GM21447 (cell line): ENCODE results near the gene SLC66A3.

Source experiments
- ATAC-seq: cut with Tn5 transposase; IDR thresholded peaks from one replicate; pipeline ENCODE4 v1.9.1; 2021; ENCODE audit not compliant: unreplicated experiment

The SLC66A3 gene

GRCh38 chr2:11213090-11213638 lies 57.9 kb downstream of the SLC66A3 start:
- no peak for ATAC-seq

GRCh38 chr2:11213975-11214374 lies 58.7 kb downstream of the SLC66A3 start:
- ATAC-seq, result no peak

- ATAC-seq, result no peak
Observed at GRCh38 chr2:11214770-11215169, 59.5 kb downstream of the SLC66A3 start.

GRCh38 chr2:11215407-11215806 lies 60.1 kb downstream of the SLC66A3 start:
- ATAC-seq, result no peak

- ATAC-seq, result no peak
Observed at GRCh38 chr2:11220445-11220844, 65.2 kb downstream of the SLC66A3 start.

- no peak for ATAC-seq
Observed at GRCh38 chr2:11222845-11223244, 67.6 kb downstream of the SLC66A3 start.

- no peak for ATAC-seq
Observed at GRCh38 chr2:11224887-11225286, 69.6 kb downstream of the SLC66A3 start.

- no peak for ATAC-seq
Observed at GRCh38 chr2:11227595-11227994, 72.3 kb downstream of the SLC66A3 start.
